Keratinocyte (primary cell): ENCODE results near the gene CENPO. TPM values are rescaled to one million over a fixed set of nuclear protein-coding genes. Genes with fewer than 3 reads are reported as not detected.

Experiments
- DNase-seq: peaks from one replicate; pipeline ENCODE4 v3.0.0-alpha.2; 2011; ENCODE audit warnings: low read depth, missing footprints, low spot score
- FAIRE-seq: peaks from 2 replicates; lab custom pipeline; 2011; peaks lifted over from hg19 to GRCh38; lab: Jason Lieb, UNC
- H2AFZ ChIP-seq: 2 replicates; pipeline ENCODE4 v1.6.0; 2012; ENCODE audit warnings: low read length, control low read depth, inconsistent platforms; ENCODE audit not compliant: control insufficient read depth
- H3K27ac ChIP-seq: 2 replicates; pipeline ENCODE4 v1.5.1; 2011; ENCODE audit warnings: low read length; ENCODE audit not compliant: control insufficient read depth, insufficient read depth
- H3K27me3 ChIP-seq: 3 replicates; pipeline ENCODE4 v1.6.0; 2011; ENCODE audit warnings: low read length; ENCODE audit not compliant: control insufficient read depth, insufficient read depth; ENCODE audit errors: extremely low read depth
- H3K36me3 ChIP-seq, 2 experiments: 2 replicates in 1 of 2; 3 replicates in 1 of 2; pipeline ENCODE4 v1.5.1; 2011; ENCODE audit warnings: low read length in 2 of 2, mild to moderate bottlenecking in 1 of 2; ENCODE audit not compliant: control insufficient read depth in 2 of 2, insufficient read depth in 2 of 2; ENCODE audit errors: extremely low read depth in 1 of 2
- H3K4me1 ChIP-seq: 3 replicates; pipeline ENCODE4 v1.5.1; 2011; ENCODE audit warnings: low read length; ENCODE audit not compliant: control insufficient read depth, insufficient read depth; ENCODE audit errors: extremely low read depth
- H3K4me2 ChIP-seq: 3 replicates; pipeline ENCODE4 v1.6.0; 2011; ENCODE audit warnings: low read depth, low read length; ENCODE audit not compliant: control insufficient read depth, insufficient read depth; ENCODE audit errors: extremely low read depth
- H3K4me3 ChIP-seq, 3 experiments: fragments of 200-600 bp in 1 of 3; sonication (generic) in 1 of 3; 2 replicates in 2 of 3; 3 replicates in 1 of 3; pipeline ENCODE4 v1.5.1; 2011 to 2016; ENCODE audit warnings: low read length in 3 of 3, mild to moderate bottlenecking in 3 of 3, control low read depth in 2 of 3, inconsistent platforms in 1 of 3, low read depth in 1 of 3, mixed read lengths in 1 of 3, mixed run types in 1 of 3, moderate library complexity in 1 of 3; ENCODE audit not compliant: control insufficient read depth in 2 of 3, insufficient read depth in 2 of 3; ENCODE audit errors: extremely low read depth in 1 of 3
- H3K79me2 ChIP-seq: 2 replicates; pipeline ENCODE4 v1.6.0; 2012; ENCODE audit warnings: low read length; ENCODE audit not compliant: control insufficient read depth, insufficient read depth
- H3K9ac ChIP-seq: 3 replicates; pipeline ENCODE4 v1.6.0; 2011; ENCODE audit warnings: low read length; ENCODE audit not compliant: control insufficient read depth, insufficient read depth; ENCODE audit errors: extremely low read depth
- H3K9me1 ChIP-seq: 3 replicates; pipeline ENCODE4 v1.6.0; 2011; ENCODE audit warnings: low read length; ENCODE audit not compliant: control insufficient read depth, insufficient read depth; ENCODE audit errors: extremely low read depth
- H3K9me3 ChIP-seq: 2 replicates; pipeline ENCODE4 v1.5.1; 2012; ENCODE audit warnings: low read depth, low read length; ENCODE audit not compliant: control insufficient read depth
- H4K20me1 ChIP-seq: 3 replicates; pipeline ENCODE4 v1.6.0; 2011; ENCODE audit warnings: low read length; ENCODE audit not compliant: control insufficient read depth, insufficient read depth; ENCODE audit errors: extremely low read depth
- CTCF ChIP-seq, 3 experiments: IDR thresholded peaks in 1 of 3; conservative IDR thresholded peaks in 1 of 3; optimal IDR thresholded peaks in 1 of 3; 2 replicates in 2 of 3; 3 replicates in 1 of 3; pipeline versions ENCODE3 to v1.5.1; 2011; ENCODE audit warnings: low read length in 3 of 3, mild to moderate bottlenecking in 3 of 3, moderate library complexity in 2 of 3, control low read depth in 1 of 3, inconsistent platforms in 1 of 3; ENCODE audit not compliant: insufficient read depth in 2 of 3; ENCODE audit errors: extremely low read depth in 1 of 3
- EZH2 ChIP-seq: IDR thresholded peaks from one replicate; pipeline ENCODE4 v1.6.1; 2012; ENCODE audit warnings: inconsistent platforms, mild to moderate bottlenecking, low read length, moderate library complexity
- dilution Hi-C: fragments of 300-500 bp; cut with MboI; formaldehyde crosslinking; loops from one replicate; pipeline ENCODE4 v1.7.0; 2020; ENCODE audit warnings: low sequenced_read_pairs; ENCODE audit not compliant: extremely low pct_ligation_motif_present
- polyA plus RNA-seq, 5 experiments: library from polyadenylated mRNA; depleted of rRNA in 3 of 5; stranded (reverse) in 3 of 5; stranded (forward) in 1 of 5; unstranded in 1 of 5; fragments of >200 nt; gene quantifications; 1 replicate in 1 of 5; 2 replicates in 3 of 5; 3 replicates in 1 of 5; pipeline versions ENCODE4 v1.2.1 to v1.2.3, GENCODE V29; 2011 to 2012; ENCODE audit warnings: missing spikeins in 2 of 5, low read depth in 1 of 5, low replicate concordance in 1 of 5

Gene CENPO
- polyA plus RNA-seq, 1 donor (not counting 4 experiments of a cell fraction or from before 2014, with no cell fraction given) = 12.1 TPM

- no peak for DNase-seq
- no peak for FAIRE-seq
- TF ChIP-seq CTCF (optimal IDR thresholded peaks at IDR 0.05 in 1 of 3, IDR thresholded peaks at IDR 0.05 in 1 of 3, conservative IDR thresholded peaks at IDR 0.05 in 1 of 3; ENCODE audit: extremely low read depth in 1 of 3, insufficient read depth in 2 of 3, low read length in 3 of 3) (no peak), EZH2 (no peak)
These were observed 18.9 kb upstream of the CENPO start for GRCh38 chr2:24774373-24774772.

GRCh38 chr2:24779116-24779515 is 14.1 kb upstream of the CENPO start:
- dilution Hi-C loops = no loop called here
- Histone ChIP-seq H3K9me3 (no peaks in the 10 kb centered on the region), H2AFZ (no peak overlapping the region), H3K4me3 (no peak overlapping the region), H3K9ac (no peak overlapping the region), H3K9me1 (no peaks in the 10 kb centered on the region), H3K36me3 (no peaks in the 10 kb centered on the region), H3K79me2 (no peaks in the 10 kb centered on the region), H3K4me1 (no peaks in the 10 kb centered on the region), H3K4me2 (no peak overlapping the region), H3K27me3 (no peaks in the 10 kb centered on the region), H3K27ac (no peak overlapping the region), H4K20me1 (no peaks in the 10 kb centered on the region)
- TF ChIP-seq EZH2 (no peak), CTCF (optimal IDR thresholded peaks at IDR 0.05 in 1 of 3, IDR thresholded peaks at IDR 0.05 in 1 of 3, conservative IDR thresholded peaks at IDR 0.05 in 1 of 3; ENCODE audit: extremely low read depth in 1 of 3, insufficient read depth in 2 of 3, low read length in 3 of 3) (no peak)
- no peak for FAIRE-seq
- DNase-seq = no peak

More at GRCh38 chr2:24774373-24774772, 18.9 kb upstream of the CENPO start:
- H2AFZ ChIP-seq = no peak overlapping the region
- H3K27ac ChIP-seq = no peak overlapping the region
- no peaks in the 10 kb centered on the region for H3K79me2 ChIP-seq
- H3K9me1 ChIP-seq = no peaks in the 10 kb centered on the region
- H3K4me3 ChIP-seq = no peak overlapping the region
- H4K20me1 ChIP-seq = no peaks in the 10 kb centered on the region
- H3K4me1 ChIP-seq = no peaks in the 10 kb centered on the region
- dilution Hi-C loops = no loop called here
- no peaks in the 10 kb centered on the region for H3K36me3 ChIP-seq
- H3K9ac ChIP-seq = no peak overlapping the region
- no peaks in the 10 kb centered on the region for H3K9me3 ChIP-seq
- H3K4me2 ChIP-seq = no peak overlapping the region
- H3K27me3 ChIP-seq = no peaks in the 10 kb centered on the region
